GM23338 (cell line): ENCODE measurements around the gene TLR3.

Experiments used
- CREB1 ChIP-seq: fragments of 250-450 bp; sonication (Bioruptor Pico); IDR thresholded peaks from 2 replicates; pipeline ENCODE4 v1.5.0; 2020; ENCODE audit warnings: low read depth, mild to moderate bottlenecking, moderate library complexity
- EZH2 ChIP-seq: fragments of 200-600 bp; sonication (generic); IDR thresholded peaks from one replicate; pipeline ENCODE4 v1.8.0; 2017; ENCODE audit warnings: antibody characterized with exemption, mild to moderate bottlenecking, low read depth; ENCODE audit not compliant: unreplicated experiment
- EZH2phosphoT487 ChIP-seq: fragments of 200-600 bp; sonication (generic); IDR thresholded peaks from one replicate; pipeline ENCODE4 v1.8.1; 2018; ENCODE audit warnings: antibody characterized with exemption; ENCODE audit not compliant: unreplicated experiment
- POLR2AphosphoS5 ChIP-seq: IDR thresholded peaks from 2 replicates; pipeline ENCODE4 v1.6.1; 2016; ENCODE audit warnings: antibody characterized with exemption, low read depth
- ZNF331 ChIP-seq: fragments of 250-450 bp; sonication (Bioruptor Pico); IDR thresholded peaks from 2 replicates; pipeline ENCODE4 v1.5.0; 2020; ENCODE audit warnings: low read depth, mild to moderate bottlenecking, moderate library complexity
- TF ChIP-seq, protein P1 (sequence below), 2 experiments: fragments of 200-600 bp in 1 of 2; sonication (generic) in 1 of 2; conservative IDR thresholded peaks; 2 replicates each; pipeline versions ENCODE4 v1.5.1 to v1.6.1; 2016 to 2017; ENCODE audit warnings: antibody characterized with exemption in 2 of 2, low read depth in 2 of 2, mild to moderate bottlenecking in 2 of 2, moderate library complexity in 1 of 2
- TF ChIP-seq, protein P2 (sequence below): IDR thresholded peaks from one replicate; pipeline ENCODE4 v1.6.1; 2018; ENCODE audit warnings: antibody characterized with exemption; ENCODE audit not compliant: unreplicated experiment
- TF ChIP-seq, protein P3 (sequence below): IDR thresholded peaks from 2 replicates; pipeline ENCODE4 v1.6.1; 2016; ENCODE audit warnings: antibody characterized with exemption

DNA sequence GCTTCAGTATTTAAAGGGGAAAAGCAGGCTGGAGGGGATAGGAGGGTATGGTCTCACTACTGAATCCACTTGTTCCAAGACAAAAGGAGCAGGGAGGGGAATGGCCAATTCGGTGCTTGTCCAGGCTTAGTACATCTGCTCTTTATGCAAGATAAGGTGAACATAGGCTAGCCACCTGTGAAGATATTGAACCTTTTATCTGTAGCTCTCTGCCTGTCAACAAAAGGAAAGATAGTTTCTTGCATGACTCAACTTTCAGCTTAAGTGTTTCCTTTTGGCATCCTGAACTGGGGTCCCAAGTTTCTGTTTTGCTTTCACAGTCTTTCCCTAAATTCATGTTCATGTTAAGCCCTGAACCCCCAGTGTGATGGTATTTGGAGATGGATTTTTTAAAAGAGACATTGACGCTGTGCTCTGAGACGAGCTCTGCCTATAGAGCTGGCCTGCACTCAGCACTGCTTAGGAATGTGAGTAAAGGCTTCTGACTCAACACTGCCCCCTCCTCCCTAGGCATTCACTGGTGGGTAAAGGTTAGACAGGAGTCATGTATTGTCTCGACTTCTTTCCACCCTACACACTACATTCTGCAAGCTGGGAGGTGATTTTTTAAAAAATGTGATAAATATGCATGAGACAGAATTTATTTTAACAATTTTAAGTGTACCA is 63.8 kb downstream of the TLR3 start:
- TF ChIP-seq, protein P1, sequence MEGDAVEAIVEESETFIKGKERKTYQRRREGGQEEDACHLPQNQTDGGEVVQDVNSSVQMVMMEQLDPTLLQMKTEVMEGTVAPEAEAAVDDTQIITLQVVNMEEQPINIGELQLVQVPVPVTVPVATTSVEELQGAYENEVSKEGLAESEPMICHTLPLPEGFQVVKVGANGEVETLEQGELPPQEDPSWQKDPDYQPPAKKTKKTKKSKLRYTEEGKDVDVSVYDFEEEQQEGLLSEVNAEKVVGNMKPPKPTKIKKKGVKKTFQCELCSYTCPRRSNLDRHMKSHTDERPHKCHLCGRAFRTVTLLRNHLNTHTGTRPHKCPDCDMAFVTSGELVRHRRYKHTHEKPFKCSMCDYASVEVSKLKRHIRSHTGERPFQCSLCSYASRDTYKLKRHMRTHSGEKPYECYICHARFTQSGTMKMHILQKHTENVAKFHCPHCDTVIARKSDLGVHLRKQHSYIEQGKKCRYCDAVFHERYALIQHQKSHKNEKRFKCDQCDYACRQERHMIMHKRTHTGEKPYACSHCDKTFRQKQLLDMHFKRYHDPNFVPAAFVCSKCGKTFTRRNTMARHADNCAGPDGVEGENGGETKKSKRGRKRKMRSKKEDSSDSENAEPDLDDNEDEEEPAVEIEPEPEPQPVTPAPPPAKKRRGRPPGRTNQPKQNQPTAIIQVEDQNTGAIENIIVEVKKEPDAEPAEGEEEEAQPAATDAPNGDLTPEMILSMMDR (conservative IDR thresholded peaks at IDR 0.05; ENCODE audit: low read depth in 2 of 2) = peak; percentile 60 to 74
- TF ChIP-seq, protein P2, sequence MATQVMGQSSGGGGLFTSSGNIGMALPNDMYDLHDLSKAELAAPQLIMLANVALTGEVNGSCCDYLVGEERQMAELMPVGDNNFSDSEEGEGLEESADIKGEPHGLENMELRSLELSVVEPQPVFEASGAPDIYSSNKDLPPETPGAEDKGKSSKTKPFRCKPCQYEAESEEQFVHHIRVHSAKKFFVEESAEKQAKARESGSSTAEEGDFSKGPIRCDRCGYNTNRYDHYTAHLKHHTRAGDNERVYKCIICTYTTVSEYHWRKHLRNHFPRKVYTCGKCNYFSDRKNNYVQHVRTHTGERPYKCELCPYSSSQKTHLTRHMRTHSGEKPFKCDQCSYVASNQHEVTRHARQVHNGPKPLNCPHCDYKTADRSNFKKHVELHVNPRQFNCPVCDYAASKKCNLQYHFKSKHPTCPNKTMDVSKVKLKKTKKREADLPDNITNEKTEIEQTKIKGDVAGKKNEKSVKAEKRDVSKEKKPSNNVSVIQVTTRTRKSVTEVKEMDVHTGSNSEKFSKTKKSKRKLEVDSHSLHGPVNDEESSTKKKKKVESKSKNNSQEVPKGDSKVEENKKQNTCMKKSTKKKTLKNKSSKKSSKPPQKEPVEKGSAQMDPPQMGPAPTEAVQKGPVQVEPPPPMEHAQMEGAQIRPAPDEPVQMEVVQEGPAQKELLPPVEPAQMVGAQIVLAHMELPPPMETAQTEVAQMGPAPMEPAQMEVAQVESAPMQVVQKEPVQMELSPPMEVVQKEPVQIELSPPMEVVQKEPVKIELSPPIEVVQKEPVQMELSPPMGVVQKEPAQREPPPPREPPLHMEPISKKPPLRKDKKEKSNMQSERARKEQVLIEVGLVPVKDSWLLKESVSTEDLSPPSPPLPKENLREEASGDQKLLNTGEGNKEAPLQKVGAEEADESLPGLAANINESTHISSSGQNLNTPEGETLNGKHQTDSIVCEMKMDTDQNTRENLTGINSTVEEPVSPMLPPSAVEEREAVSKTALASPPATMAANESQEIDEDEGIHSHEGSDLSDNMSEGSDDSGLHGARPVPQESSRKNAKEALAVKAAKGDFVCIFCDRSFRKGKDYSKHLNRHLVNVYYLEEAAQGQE = no peak
- TF ChIP-seq EZH2 (no peak), EZH2phosphoT487 (no peak), POLR2AphosphoS5 (no peak), ZNF331 (CRISPR knock-in tag) (no peak), CREB1 (CRISPR knock-in tag) (no peak)
- TF ChIP-seq, protein P3, sequence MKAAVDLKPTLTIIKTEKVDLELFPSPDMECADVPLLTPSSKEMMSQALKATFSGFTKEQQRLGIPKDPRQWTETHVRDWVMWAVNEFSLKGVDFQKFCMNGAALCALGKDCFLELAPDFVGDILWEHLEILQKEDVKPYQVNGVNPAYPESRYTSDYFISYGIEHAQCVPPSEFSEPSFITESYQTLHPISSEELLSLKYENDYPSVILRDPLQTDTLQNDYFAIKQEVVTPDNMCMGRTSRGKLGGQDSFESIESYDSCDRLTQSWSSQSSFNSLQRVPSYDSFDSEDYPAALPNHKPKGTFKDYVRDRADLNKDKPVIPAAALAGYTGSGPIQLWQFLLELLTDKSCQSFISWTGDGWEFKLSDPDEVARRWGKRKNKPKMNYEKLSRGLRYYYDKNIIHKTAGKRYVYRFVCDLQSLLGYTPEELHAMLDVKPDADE = no peak
